Measurements from ENCODE around the gene GJA3.
"Not testable (repeated sequence)": the region's sequence is repeated elsewhere in the genome, so short reads cannot be mapped to it uniquely, and the experiment has no call there.

The GJA3 gene

DNA sequence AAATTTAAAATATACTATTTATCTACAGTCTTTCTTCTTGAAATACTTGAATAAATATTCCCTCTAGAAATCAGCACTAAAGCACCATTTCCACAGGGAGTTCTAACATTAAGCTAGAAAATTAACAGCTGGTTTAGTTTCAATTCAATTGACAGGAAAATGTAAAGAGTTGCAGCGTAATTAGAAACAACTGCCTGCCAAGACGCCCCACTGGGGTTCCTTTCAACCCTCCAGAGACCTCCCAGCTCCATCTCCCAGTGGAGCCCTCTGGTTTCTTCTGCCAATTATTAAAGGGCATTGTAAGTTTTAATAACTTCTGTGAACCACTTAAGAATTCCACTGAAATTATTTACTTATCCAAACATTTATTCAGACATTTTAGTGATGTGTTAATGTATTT lies 4.2 kb downstream of the GJA3 start:
- no peak for DNase-seq (ENCODE audit: low spot score)
- TF ChIP-seq, protein P1, sequence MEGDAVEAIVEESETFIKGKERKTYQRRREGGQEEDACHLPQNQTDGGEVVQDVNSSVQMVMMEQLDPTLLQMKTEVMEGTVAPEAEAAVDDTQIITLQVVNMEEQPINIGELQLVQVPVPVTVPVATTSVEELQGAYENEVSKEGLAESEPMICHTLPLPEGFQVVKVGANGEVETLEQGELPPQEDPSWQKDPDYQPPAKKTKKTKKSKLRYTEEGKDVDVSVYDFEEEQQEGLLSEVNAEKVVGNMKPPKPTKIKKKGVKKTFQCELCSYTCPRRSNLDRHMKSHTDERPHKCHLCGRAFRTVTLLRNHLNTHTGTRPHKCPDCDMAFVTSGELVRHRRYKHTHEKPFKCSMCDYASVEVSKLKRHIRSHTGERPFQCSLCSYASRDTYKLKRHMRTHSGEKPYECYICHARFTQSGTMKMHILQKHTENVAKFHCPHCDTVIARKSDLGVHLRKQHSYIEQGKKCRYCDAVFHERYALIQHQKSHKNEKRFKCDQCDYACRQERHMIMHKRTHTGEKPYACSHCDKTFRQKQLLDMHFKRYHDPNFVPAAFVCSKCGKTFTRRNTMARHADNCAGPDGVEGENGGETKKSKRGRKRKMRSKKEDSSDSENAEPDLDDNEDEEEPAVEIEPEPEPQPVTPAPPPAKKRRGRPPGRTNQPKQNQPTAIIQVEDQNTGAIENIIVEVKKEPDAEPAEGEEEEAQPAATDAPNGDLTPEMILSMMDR (IDR thresholded peaks at IDR 0.05; ENCODE audit: extremely low read depth, insufficient read depth, missing control alignments): no peak
- in situ Hi-C loops (cut with MboI; ENCODE audit: low pct_unique_long_range_greater_than_20kb, low sequenced_read_pairs, unreplicated experiment): no loop called here

DNA sequence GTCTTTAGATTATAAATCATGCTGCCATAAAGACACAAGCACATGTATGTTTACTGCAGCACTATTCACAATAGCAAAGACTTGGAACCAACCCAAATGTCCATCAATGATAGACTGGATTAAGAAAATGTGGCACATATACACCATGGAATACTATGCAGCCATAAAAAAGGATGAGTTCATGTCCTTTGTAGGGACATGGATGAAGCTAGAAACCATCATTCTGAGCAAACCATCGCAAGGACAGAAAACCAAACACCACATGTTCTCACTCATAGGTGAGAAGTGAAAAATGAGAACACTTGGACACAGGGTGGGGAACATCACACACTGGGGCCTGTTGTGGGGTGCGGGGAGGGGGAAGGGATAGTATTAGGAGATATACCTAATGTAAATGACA lies 7.6 kb downstream of the GJA3 start:
- DNase-seq (ENCODE audit: low spot score); in situ Hi-C loops (cut with MboI; ENCODE audit: low pct_unique_long_range_greater_than_20kb, low sequenced_read_pairs, unreplicated experiment): not testable (repeated sequence)

DNA sequence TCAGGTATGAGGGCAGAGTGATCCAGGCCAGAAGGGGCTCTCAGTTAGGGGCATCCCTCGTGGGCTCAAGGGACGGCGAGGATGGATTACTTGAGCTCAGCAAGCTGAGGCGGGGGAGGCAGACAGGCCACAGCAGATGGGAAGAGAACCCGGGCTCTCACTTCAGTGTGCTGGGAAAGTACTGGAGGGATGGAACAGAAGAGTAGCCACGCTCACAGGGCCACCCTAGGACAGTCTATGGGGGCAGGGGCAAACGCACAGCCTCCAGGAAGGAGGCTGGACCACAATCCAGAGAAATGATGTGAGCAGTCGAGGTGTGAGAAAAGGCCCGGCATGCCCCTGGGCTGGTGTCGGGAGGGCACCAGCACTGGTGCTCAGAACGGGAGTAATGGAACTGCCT lies 9.2 kb downstream of the GJA3 start:
- in situ Hi-C loops (cut with MboI; ENCODE audit: low pct_unique_long_range_greater_than_20kb, low sequenced_read_pairs, unreplicated experiment): no loop called here

DNA sequence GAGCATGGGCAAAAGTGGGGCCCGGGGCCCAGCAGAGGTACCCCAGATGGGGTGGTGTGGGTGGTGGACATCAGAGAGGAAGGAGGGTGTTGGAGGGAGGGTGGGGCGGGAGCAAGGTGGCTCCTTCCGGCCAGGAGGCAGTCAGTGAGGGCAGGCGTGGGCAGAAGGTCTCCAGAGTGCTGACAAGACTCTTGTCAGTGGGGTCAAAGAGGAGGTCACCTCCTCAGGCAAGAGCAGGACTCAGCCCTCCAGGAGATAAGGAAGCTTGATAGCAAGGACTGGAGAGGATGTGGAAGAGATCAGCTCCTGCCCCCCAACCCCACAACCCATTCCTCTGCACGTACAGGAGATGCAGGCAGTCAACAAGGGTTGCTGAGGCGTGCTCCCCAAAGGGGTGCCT lies 9.8 kb downstream of the GJA3 start:
- TF ChIP-seq, protein P1 (IDR thresholded peaks at IDR 0.05; ENCODE audit: extremely low read depth, insufficient read depth, missing control alignments): no peak
- no peak for DNase-seq (ENCODE audit: low spot score)
- in situ Hi-C loops (cut with MboI; ENCODE audit: low pct_unique_long_range_greater_than_20kb, low sequenced_read_pairs, unreplicated experiment): no loop called here

More for the DNA sequence above, 9.2 kb downstream of the GJA3 start:
- no peak for DNase-seq (ENCODE audit: low spot score)
- TF ChIP-seq, protein P1 (IDR thresholded peaks at IDR 0.05; ENCODE audit: extremely low read depth, insufficient read depth, missing control alignments): no peak

DNA sequence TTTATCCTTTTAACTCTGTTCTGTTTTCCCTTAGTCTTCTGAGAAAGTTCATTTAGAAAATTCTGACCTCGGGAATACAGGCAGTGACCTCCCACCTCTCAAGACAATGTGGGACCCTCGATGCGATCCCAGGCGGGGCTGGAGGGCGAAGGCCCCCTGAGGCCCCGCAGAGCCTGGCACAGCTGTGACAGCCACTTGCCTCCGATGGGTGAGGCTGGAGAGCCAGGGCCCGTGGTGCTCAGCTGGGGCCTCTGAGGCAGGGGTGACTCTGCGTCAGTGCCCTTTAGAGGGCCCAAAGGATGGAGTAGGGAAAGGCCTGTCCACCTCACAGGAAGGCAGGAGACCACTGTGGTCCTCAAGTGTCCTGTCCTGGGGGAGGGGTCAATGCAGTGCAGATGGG lies 10.3 kb downstream of the GJA3 start:
- TF ChIP-seq, protein P1 (IDR thresholded peaks at IDR 0.05; ENCODE audit: extremely low read depth, insufficient read depth, missing control alignments): no peak
- in situ Hi-C loops (cut with MboI; ENCODE audit: low pct_unique_long_range_greater_than_20kb, low sequenced_read_pairs, unreplicated experiment): no loop called here

DNA sequence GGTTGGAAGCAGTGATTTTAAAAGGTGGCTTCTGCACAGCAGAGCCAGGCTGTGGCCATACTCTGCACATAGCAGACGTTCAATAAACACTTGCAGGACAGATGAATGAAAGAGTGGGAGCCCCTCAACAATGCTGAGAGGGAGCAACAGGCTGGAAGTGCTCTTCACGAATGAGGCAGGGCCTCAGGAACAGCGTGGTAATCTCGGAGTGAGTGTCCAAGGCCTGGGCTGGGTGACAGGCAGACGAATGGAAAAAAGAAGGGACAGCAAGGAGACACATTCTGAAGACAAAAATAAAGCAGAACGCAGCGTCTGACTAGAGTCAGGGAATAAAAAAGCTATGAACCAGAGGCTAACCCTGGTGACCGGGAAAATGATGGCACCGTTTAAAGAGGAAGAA lies 11.1 kb downstream of the GJA3 start:
- DNase-seq (ENCODE audit: low spot score): no peak
- TF ChIP-seq, protein P1 (IDR thresholded peaks at IDR 0.05; ENCODE audit: extremely low read depth, insufficient read depth, missing control alignments): no peak
- in situ Hi-C loops (cut with MboI; ENCODE audit: low pct_unique_long_range_greater_than_20kb, low sequenced_read_pairs, unreplicated experiment): no loop called here

More for the DNA sequence above, 10.3 kb downstream of the GJA3 start:
- no peak for DNase-seq (ENCODE audit: low spot score)

DNA sequence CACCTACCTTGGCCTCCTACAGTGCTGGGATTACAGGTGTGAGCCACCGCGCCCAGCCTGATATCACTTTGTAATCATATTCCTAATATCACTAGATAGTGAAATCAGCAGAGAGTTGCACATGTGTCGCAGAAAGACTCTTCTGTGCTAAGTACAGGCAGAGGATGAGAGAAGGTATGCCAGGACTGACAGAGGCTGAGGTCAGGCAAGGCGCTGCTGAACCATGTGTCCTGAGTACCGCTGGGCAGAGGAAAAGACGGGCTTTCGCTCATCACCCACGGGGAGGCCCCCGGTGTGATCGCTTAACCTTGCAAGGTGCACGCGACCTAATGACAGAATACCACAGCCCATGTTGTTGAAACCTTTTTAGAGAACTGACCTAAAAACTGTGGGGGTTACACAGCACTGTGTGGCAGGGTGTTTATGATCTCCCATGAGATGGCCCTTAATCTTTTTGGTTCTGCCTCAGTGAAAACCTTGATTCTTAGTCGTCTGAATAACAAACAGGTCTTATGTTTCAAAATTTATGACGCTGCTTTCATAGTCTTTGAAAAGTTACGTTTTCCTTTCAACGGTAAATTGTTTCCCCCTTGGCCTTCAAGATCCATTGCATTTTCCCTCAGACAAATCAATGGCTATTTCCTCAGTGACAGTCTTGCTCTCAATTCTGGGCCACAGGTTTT lies 12.2 kb downstream of the GJA3 start:
- TF ChIP-seq, protein P1 (IDR thresholded peaks at IDR 0.05; ENCODE audit: extremely low read depth, insufficient read depth, missing control alignments): no peak
- DNase-seq (ENCODE audit: low spot score): no peak
- in situ Hi-C loops (cut with MboI; ENCODE audit: low pct_unique_long_range_greater_than_20kb, low sequenced_read_pairs, unreplicated experiment): no loop called here
